ENCODE data around the gene PLXNB3. TPM values are rescaled to one million over a fixed set of nuclear protein-coding genes. Genes with fewer than 3 reads are reported as not detected.

The PLXNB3 gene
- total and polyA plus RNA-seq, 4 donors, result 0.11 to 0.69 (median 0.46) TPM

DNA sequence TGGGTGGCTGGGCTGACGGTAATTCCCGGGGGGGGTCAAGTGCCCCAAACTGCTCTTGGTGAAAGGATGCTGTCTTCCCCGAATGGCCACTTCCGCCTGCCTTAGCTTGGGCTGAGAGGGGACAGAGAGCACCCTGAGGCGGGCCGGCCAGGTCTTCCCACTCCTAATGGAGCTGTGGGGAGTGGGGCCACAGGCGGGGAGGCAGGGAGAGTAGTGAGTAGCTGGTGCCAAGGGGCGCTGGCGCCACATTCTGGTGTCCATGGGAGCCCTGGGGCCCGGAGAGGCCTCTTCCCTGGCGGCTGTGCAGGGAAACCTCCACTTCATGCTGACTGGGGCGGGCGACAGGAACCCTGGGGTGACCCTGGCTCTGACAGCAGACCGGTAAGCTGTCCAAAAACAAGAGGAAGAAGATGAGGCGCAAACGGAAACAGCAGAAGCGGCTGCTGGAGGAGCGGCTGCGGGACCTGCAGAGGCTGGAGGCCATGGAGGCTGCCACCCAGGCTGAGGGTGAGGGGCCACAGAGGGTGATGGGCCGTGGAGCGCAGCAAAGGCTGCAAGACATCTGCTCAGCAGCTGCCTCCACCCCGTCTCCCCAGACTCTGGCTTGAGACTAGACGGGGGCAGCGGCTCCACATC, 19.4 kb downstream of the PLXNB3 start:
- H3K9me3 ChIP-seq (ENCODE audit: control insufficient read depth in 4 of 4, low read length in 3 of 4), result no peaks in the 10 kb centered on the region
- no peaks in the 10 kb centered on the region for H3K27me3 ChIP-seq (ENCODE audit: control insufficient read depth in 4 of 4, insufficient read depth in 4 of 4, low read length in 3 of 4)
- TF ChIP-seq RXRA (IDR thresholded peaks at IDR 0.05) (no peak), FOXA1 (IDR thresholded peaks at IDR 0.05) (no peak), HNF4G (IDR thresholded peaks at IDR 0.05) (no peak), MAX (IDR thresholded peaks at IDR 0.05) (no peak)
- TF ChIP-seq, protein P1, sequence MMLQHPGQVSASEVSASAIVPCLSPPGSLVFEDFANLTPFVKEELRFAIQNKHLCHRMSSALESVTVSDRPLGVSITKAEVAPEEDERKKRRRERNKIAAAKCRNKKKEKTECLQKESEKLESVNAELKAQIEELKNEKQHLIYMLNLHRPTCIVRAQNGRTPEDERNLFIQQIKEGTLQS (IDR thresholded peaks at IDR 0.05), result no peak
- H3K36me3 ChIP-seq (ENCODE audit: control insufficient read depth in 4 of 4, insufficient read depth in 3 of 4, low read depth in 1 of 4, low read length in 3 of 4), result peaks cover 5 to 25% (median 8%) of the 10 kb centered on the region in 4 donors
- no peaks in the 10 kb centered on the region for H3K4me1 ChIP-seq (ENCODE audit: control insufficient read depth in 4 of 4, insufficient read depth in 4 of 4, low read length in 3 of 4)
- H3K9ac ChIP-seq (ENCODE audit: low read depth in 1 of 2, low read length in 2 of 2), result no peak overlapping the region
- 80% methylated on average over 24 of the region's 24 CpGs for WGBS
- H3K27ac ChIP-seq (ENCODE audit: low read depth in 1 of 2, low read length in 2 of 2), result no peak overlapping the region
- no peak overlapping the region for H3K4me3 ChIP-seq (ENCODE audit: low read depth in 1 of 3, low read length in 3 of 3)
- DNase-seq (ENCODE audit: low spot score), result no peak

DNA sequence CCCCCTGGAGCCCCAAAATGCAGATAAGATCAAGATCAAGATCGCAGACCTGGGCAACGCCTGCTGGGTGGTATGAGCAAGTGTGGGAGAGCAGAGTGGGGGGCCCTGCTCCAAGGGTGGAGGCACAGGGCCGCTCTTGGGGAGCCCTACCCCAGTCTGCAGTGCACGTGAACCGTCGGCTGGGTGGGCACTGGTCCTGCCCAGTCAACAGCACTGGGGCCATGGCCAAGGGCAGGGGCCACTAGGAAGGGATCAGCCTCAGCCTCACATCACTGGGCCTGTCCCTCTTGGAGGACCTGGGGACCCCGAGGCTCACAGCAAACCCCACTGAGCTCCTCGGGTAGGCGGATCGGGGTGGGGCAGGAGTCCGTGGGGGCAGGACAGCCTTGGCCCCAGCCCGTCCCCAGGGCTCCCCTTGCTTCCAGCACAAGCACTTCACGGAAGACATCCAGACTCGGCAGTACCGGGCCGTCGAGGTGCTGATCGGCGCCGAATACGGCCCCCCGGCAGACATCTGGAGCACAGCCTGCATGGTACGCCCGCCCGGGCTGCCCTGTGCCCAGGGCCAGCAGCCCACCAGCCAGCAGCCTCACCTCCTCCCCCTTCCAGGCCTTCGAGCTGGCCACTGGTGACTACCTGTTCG, 20.4 kb downstream of the PLXNB3 start:
- Histone ChIP-seq H3K4me3 (ENCODE audit: low read depth in 1 of 3, low read length in 3 of 3) (no peak overlapping the region), H3K4me1 (ENCODE audit: control insufficient read depth in 4 of 4, insufficient read depth in 4 of 4, low read length in 3 of 4) (no peaks in the 10 kb centered on the region), H3K36me3 (ENCODE audit: control insufficient read depth in 4 of 4, insufficient read depth in 3 of 4, low read depth in 1 of 4, low read length in 3 of 4) (peaks cover 5 to 27% (median 8%) of the 10 kb centered on the region in 4 donors), H3K27me3 (ENCODE audit: control insufficient read depth in 4 of 4, insufficient read depth in 4 of 4, low read length in 3 of 4) (no peaks in the 10 kb centered on the region), H3K9ac (ENCODE audit: low read depth in 1 of 2, low read length in 2 of 2) (no peak overlapping the region), H3K9me3 (ENCODE audit: control insufficient read depth in 4 of 4, low read length in 3 of 4) (no peaks in the 10 kb centered on the region), H3K27ac (ENCODE audit: low read depth in 1 of 2, low read length in 2 of 2) (no peak overlapping the region)
- TF ChIP-seq YY1 (IDR thresholded peaks at IDR 0.05), result no peak
- TF ChIP-seq, protein P2, sequence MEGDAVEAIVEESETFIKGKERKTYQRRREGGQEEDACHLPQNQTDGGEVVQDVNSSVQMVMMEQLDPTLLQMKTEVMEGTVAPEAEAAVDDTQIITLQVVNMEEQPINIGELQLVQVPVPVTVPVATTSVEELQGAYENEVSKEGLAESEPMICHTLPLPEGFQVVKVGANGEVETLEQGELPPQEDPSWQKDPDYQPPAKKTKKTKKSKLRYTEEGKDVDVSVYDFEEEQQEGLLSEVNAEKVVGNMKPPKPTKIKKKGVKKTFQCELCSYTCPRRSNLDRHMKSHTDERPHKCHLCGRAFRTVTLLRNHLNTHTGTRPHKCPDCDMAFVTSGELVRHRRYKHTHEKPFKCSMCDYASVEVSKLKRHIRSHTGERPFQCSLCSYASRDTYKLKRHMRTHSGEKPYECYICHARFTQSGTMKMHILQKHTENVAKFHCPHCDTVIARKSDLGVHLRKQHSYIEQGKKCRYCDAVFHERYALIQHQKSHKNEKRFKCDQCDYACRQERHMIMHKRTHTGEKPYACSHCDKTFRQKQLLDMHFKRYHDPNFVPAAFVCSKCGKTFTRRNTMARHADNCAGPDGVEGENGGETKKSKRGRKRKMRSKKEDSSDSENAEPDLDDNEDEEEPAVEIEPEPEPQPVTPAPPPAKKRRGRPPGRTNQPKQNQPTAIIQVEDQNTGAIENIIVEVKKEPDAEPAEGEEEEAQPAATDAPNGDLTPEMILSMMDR (IDR thresholded peaks at IDR 0.05; ENCODE audit: low read depth, low read length, missing input control), result no peak
- no peak for TF ChIP-seq RXRA (IDR thresholded peaks at IDR 0.05)
- no peak for TF ChIP-seq HNF4G (IDR thresholded peaks at IDR 0.05)
- no peak for TF ChIP-seq FOXA2 (IDR thresholded peaks at IDR 0.05)
- no peak for TF ChIP-seq GABPA (IDR thresholded peaks at IDR 0.05 in 1 of 2, conservative IDR thresholded peaks at IDR 0.05 in 1 of 2)
- TF ChIP-seq REST (IDR thresholded peaks at IDR 0.05), result no peak
- TF ChIP-seq FOXA1 (IDR thresholded peaks at IDR 0.05), result no peak
- no peak for TF ChIP-seq RAD21 (IDR thresholded peaks at IDR 0.05)
- no peak for TF ChIP-seq NR2F2 (IDR thresholded peaks at IDR 0.05)
- TF ChIP-seq SP1 (IDR thresholded peaks at IDR 0.05), result no peak
- TF ChIP-seq MAX (IDR thresholded peaks at IDR 0.05), result no peak
- no peak for TF ChIP-seq HNF4A (conservative IDR thresholded peaks at IDR 0.05)
- TF ChIP-seq, protein P3, sequence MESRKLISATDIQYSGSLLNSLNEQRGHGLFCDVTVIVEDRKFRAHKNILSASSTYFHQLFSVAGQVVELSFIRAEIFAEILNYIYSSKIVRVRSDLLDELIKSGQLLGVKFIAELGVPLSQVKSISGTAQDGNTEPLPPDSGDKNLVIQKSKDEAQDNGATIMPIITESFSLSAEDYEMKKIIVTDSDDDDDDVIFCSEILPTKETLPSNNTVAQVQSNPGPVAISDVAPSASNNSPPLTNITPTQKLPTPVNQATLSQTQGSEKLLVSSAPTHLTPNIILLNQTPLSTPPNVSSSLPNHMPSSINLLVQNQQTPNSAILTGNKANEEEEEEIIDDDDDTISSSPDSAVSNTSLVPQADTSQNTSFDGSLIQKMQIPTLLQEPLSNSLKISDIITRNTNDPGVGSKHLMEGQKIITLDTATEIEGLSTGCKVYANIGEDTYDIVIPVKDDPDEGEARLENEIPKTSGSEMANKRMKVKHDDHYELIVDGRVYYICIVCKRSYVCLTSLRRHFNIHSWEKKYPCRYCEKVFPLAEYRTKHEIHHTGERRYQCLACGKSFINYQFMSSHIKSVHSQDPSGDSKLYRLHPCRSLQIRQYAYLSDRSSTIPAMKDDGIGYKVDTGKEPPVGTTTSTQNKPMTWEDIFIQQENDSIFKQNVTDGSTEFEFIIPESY (IDR thresholded peaks at IDR 0.05), result no peak
- TF ChIP-seq EGR1 (IDR thresholded peaks at IDR 0.05; ENCODE audit: low read depth in 2 of 2), result no peak
- WGBS, result 97% methylated on average over 27 of the region's 27 CpGs
- no peak for DNase-seq (ENCODE audit: low spot score)
